ENCODE measurements around the gene ADAMTS15. TPM values are rescaled to one million over a fixed set of nuclear protein-coding genes. Genes with fewer than 3 reads are reported as not detected.

The ADAMTS15 gene
- total and polyA plus RNA-seq, 2 of the 4 experiments (the other 2 are of a cell fraction): 3.0 to 5.0 TPM

GRCh38 chr11:130442737-130443136 is 5.7 kb upstream of the ADAMTS15 start:
- dilution Hi-C loops (cut with HindIII; ENCODE audit: low sequenced_read_pairs, unreplicated experiment): loop anchor here (25.0 kb wide), 1 partner anchor 420 kb away; no protein-coding TSS in a partner anchor
- H4K91ac ChIP-seq (ENCODE audit: insufficient read depth, low read depth, low read length): no peak overlapping the region
- no peak overlapping the region for H3K4me3 ChIP-seq (ENCODE audit: insufficient read depth, low read depth, low read length)
- intact Hi-C loops (cut with micrococcal nuclease): no loop called here
- H3K14ac ChIP-seq (replicated peaks; ENCODE audit: low read depth, low read length): no peak overlapping the region
- peak overlapping the region; percentile 32; the same call in 1 of the 2 replicates for H2BK20ac ChIP-seq (ENCODE audit: low read depth, low read length)
- H3K4ac ChIP-seq (ENCODE audit: low read depth, low read length): no peak overlapping the region
- no peak overlapping the region for H3K4me2 ChIP-seq (ENCODE audit: low read depth, low read length)
- no peak overlapping the region for H2AK9ac ChIP-seq (replicated peaks; ENCODE audit: low read depth, low read length, poor library complexity)
- H3K27me3 ChIP-seq (ENCODE audit: control insufficient read depth, insufficient read depth, low read length): no peaks in the 10 kb centered on the region
- no peak overlapping the region; the same call in 1 of the 2 replicates for H3K9ac ChIP-seq (ENCODE audit: low read depth, low read length)
- H3K9me1 ChIP-seq (ENCODE audit: insufficient read depth, low read length): no peaks in the 10 kb centered on the region
- H3K23ac ChIP-seq (ENCODE audit: low read depth, low read length): no peak overlapping the region
- H4K20me1 ChIP-seq (ENCODE audit: insufficient read depth, low read length): no peaks in the 10 kb centered on the region
- peaks cover 3% of the 10 kb centered on the region; the same call in 1 of the 2 replicates for H3K9me3 ChIP-seq (ENCODE audit: control insufficient read depth, insufficient read depth, low read length)
- in situ Hi-C loops (cut with MboI; ENCODE audit: low sequenced_read_pairs): loop anchor here (10.0 kb wide), 1 partner anchor 392 kb away; no protein-coding TSS in a partner anchor
- no peak overlapping the region for H2AFZ ChIP-seq (replicated peaks; ENCODE audit: low read length, poor library complexity)
- WGBS, 2 experiments (ENCODE audit: extremely low coverage in 2 of 2, insufficient read length in 1 of 2): no CpG with 5 or more reads among the region's 4 CpGs
- no peak overlapping the region for H2BK120ac ChIP-seq (ENCODE audit: low read depth, low read length)
- H3K56ac ChIP-seq (ENCODE audit: extremely low read depth, insufficient read depth, low read length): no peak overlapping the region
- TF ChIP-seq POLR2A (IDR thresholded peaks at IDR 0.05; ENCODE audit: low read depth, low read length) (no peak), MXI1 (IDR thresholded peaks at IDR 0.05; ENCODE audit: borderline replicate concordance, low read depth, low read length) (no peak), CHD1 (IDR thresholded peaks at IDR 0.05; ENCODE audit: low read depth, low read length) (no peak), SMC3 (IDR thresholded peaks at IDR 0.05; ENCODE audit: low read depth, low read length) (no peak), BHLHE40 (IDR thresholded peaks at IDR 0.05; ENCODE audit: low read depth, low read length) (no peak), CTCF (conservative IDR thresholded peaks at IDR 0.05; ENCODE audit: low read depth, low read length) (no peak), RAD21 (IDR thresholded peaks at IDR 0.05; ENCODE audit: low read length) (no peak)
- no peaks in the 10 kb centered on the region for H3K79me1 ChIP-seq (ENCODE audit: low read depth in 1 of 2, low read length in 2 of 2)
- no peak overlapping the region for H2BK15ac ChIP-seq (ENCODE audit: low read depth, low read length)
- H4K8ac ChIP-seq (ENCODE audit: low read depth in 2 of 2, low read length in 2 of 2): peak overlapping the region in 1 of 2 experiments; percentile 22; a peak in 1 of 4 replicates
- peak overlapping the region; percentile 43; the same call in 1 of the 2 replicates for H3K27ac ChIP-seq (ENCODE audit: insufficient read depth, low read length)
- peak overlapping the region; percentile 2; the same call in 1 of the 2 replicates for H3K18ac ChIP-seq (ENCODE audit: low read depth, low read length)
- BruUV-seq (replicated peaks): no TSS peak
- DNase-seq: peak; percentile 61
- peak; percentile 65 for ATAC-seq (ENCODE audit: low read depth)
- peaks cover 2% of the 10 kb centered on the region for H3K4me1 ChIP-seq (ENCODE audit: control insufficient read depth, insufficient read depth, low read length)
- no peak overlapping the region for H2BK5ac ChIP-seq (ENCODE audit: low read depth, low read length, poor library complexity, severe bottlenecking)
- POLR2A ChIA-PET (ENCODE audit: unreplicated experiment): interaction anchor here (0.5 kb wide), 1 partner anchor 190 kb away, joined by 15 read pairs; no protein-coding TSS in a partner anchor
- no peak overlapping the region for H4K5ac ChIP-seq (ENCODE audit: low read depth, low read length)
- H2AK5ac ChIP-seq (ENCODE audit: low read depth, low read length): no peak overlapping the region
- H3K36me3 ChIP-seq (ENCODE audit: control insufficient read depth, insufficient read depth, low read length): no peaks in the 10 kb centered on the region
- CTCF ChIA-PET: interaction anchor here (1.0 to 1.6 kb wide), 5 partner anchors 8 to 419 kb away, joined by 3 to 5 read pairs (median 4); no protein-coding TSS in a partner anchor

Data from IMR-90 (cell line).